ENCODE results near the gene NFIB.

Gene NFIB

GRCh38 chr9:14272927-14273528, 40.9 kb downstream of the NFIB start:
- FAIRE-seq: no peak

DNA sequence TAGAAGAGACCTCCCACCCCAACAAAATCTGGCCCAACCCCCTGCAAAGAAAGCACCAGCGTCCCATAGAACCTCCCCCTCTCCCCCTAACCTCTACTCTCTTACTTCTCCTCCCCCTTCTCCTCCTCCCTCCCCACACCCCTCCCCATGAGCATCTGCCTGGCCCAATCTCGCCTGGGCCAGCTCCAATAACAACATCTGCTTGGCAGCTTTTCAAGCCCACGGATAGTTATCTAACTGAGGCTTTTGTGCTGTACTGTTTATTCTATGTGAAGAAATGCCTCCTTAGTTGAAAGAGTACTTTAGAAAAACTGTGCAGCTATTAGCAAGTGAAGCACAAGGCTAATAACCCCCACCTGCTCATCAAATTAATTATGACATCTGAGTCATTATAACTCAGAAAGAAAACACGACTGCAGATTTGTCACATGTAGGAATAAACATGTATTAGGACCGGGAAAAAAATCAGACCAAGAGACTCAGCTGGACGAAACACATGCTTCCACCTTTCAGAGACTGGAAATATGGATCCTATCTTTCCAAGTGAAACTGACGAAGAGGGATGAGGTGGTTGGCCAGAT, 42.8 kb downstream of the NFIB start:
- FAIRE-seq: no peak

DNA sequence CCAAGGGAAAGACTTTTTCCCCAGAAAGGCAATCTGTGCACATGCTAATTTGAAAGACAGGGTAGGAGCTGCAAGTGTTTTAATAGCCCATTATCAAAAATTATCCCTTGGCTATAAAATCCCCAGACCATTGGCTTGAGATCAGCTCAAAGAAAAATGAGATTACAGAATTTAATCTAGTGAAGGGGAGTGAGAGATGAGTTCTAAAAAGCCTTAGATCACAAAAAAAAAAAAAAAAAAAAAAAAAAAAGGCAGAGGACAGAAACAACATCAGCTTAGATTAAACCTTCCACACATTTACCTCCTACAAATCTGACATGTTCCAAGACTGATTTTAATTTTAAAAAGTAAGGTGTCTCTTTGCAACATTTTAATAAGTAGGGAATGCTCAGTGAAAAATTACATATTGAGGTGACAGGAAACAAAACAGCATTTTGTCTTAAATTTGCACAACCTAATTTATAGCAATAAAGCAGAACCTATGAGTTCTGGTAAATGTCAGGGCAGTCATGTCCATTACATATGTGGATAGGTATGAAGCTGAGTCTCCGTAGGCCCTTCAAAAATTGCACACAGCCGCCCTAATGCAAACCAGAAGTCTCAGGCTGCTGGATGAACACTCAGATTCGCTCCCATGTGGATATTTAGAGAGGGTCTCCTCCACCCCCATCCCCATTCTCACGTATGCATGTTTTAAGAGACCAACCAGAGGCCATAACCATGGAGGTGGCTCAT, 43.4 kb downstream of the NFIB start:
- FAIRE-seq: no peak

GRCh38 chr9:14269916-14270315, 44.0 kb downstream of the NFIB start:
- no peak for FAIRE-seq

DNA sequence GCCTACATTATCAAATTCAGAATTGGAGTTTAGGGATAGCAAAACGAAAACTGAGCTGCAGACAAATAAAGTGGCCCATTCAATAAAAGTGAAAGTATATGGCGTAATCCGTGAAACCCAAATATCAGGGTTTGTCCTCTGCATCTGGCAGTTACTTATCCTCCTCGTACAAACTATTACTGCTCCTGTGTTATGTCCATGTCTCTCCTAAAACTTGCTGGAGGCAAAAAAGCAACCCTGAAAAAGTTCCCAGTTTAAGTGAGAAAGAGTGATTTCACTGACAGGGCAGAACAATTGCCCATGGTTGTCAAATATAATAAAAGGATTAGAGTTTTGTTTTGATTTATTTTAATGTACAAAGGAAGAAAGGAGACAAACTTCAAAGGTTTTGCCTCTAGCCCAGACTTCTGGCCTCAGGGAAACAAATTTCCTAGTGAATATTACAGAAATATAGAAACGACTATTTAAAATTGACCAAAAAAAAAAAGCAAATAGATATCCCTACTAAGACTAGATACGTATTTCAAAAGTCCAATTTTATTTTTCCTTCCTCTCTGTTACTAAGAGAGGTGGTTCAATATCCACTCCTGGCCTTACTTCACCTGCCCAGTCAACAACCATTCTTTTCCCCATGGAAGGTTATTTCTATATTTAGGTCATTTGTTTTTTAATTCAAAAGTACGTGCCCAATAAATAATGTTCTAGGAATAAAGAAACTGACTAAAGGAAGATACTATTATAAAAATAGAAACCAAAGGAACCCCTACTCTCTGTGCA, 50.0 kb downstream of the NFIB start:
- no peak for FAIRE-seq

DNA sequence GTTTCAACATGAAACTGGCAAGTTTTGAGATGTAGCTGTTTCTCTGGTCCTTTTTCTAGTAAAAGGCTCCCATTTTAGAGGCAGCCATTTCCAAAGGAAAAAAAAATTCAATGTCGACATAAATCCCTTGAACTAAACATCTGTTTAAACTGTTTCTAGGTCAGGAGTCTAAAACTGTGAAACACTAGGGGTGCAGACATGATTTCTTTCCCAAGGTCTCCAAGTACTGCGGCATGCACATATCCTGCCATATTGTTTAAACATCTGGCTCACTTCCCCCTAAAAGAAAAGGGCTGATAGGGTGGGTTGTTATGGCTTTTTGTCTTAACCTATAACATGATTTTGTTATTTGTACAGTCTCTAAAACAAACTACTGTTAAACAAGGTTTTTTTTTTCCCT, 51.1 kb downstream of the NFIB start:
- no peak for FAIRE-seq

- FAIRE-seq: no peak
Observed at GRCh38 chr9:14261616-14262015, 52.3 kb downstream of the NFIB start.

DNA sequence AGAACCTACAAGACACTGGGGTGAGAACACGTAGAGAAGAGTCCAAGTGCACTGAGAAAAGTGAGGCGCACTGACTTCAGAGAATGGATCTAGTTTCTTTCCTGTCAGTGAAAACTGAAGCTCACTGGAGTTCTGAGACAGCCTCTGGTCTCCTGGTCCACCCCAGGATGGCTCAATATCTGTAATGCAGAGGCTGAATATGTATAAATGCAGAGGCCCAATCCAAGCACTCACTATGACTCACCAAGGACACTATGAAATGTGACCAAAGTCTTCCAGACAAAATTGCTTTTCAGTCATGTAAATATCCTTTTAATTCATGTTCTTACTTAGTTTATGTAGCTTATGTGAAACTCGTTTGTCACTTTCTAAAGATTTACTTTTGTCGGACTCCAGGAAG, 53.8 kb downstream of the NFIB start:
- FAIRE-seq: no peak

DNA sequence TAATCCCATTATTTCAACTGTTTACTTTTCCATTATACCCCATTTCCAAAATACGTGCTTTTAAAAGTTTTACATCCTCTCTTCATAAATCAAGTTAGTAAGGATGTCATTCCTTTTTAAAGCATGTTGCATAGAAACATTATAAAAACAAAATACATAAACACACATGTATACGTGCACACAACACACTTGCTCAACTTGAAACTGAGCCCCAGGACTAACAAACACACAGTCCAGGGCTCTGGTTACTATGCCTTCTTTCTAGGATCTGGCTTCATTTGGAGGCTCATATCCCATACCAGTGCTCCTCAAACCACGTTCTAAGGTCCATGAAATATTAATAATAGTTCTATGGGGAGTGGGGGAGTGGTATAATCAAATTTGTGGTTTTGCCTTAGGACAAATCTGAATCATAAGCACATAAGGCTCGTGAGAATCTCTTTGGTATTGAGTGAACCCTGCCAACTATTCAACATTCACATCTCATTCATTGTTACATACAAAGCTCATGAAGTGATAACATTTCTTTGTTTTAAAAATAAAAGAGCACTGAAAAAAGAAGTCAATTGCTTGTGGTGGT, 55.2 kb downstream of the NFIB start:
- FAIRE-seq: no peak

DNA sequence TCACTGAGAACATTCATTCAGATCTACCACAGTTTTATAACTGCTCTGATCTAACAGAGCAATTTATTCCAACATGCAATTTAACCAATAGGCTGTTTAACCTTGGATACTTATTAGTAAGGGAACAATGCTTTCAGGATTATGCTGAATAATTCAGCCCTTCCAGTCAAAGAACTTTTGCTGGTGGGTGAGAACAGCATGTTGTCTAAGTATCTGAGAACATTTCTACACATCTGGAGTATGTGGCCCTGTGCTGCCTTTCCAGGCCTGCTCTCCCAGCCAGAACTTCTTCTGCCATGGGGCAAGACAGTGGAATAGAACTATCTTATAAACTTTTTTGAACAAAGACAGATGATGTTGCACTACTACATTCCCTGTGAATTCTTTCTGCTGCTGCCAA, 55.8 kb downstream of the NFIB start:
- no peak for FAIRE-seq

DNA sequence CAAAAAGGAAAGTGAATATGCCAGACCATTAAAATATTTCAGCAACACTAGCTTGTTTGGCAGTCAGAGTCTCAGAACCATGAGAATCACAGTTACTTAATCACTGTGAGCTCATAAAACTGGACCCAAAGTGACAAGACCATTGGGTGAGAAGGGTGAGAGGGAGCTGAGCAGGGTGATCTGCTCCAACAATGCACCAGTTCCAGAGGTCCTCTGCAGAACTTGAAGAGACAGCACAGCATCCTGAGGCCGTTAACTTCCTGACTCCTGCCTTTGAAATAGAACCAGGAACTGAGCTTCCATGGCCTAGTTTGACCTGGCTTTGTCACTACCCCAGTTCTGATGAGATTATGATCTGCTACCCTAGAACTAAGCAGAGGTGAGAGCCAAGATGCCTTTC, 57.4 kb downstream of the NFIB start:
- no peak for FAIRE-seq

DNA sequence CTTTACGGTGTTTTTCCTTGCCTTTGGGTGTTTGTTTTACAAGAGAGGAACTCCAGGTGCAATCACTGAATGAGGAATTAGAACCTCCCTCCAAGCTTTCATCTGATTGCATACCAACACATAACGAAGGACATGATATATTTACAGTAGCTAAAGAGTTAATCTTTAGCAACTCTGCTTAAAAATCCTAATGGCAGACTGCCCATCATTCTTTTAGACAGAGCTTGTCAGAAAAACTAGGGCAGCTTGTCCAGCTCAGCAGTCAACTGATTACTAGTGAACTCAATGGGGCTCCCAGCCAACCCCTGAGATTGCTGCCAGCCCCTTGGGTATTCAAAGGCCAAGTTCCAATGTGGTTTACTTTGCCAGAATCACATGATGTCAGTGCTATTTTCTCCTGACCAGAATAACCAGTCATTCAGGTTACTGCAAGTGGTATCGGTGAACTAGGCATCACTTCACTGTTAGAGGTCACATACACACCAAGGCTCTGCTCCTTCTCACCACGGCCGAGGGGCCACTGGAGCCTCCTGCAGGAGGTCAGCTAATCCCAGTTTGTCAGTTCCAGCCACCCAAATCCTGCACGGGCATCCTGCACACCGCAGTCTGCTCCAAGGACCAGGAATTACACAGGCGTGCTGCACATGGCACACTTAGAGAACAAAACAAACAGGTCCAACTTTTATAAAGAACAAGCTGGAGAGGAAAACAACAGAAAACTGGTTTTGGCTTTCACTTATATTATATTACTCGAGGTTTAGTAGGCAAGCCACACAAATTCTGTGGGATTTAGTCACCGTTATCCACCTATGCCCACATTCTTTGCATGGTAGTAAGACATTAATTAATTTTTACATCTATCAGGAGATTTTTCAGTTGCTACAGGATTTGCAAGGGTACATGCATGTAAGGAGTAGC, 62.5 kb downstream of the NFIB start:
- no peak for FAIRE-seq

- FAIRE-seq: no peak
Observed at GRCh38 chr9:14250794-14251153, 63.2 kb downstream of the NFIB start.

DNA sequence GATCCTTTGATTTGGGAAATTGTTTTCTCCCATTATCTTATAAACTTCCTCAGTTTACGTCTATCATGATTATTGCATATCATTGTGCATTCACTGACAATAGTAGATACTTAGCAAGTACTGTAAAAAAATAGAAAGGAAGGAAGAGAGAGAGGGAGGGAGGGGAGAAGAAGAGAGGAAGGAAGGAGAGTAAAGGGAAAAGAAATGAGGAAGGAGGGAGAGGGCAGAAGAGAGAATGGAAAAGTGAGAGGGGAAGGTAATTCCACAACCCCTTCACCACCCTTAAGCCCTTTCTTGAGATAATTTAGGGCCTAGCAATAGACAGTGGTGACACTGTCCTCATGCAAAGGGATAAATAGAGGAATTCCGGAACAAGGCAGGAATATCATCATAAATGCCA, 64.4 kb downstream of the NFIB start:
- FAIRE-seq: no peak

- FAIRE-seq: no peak
Observed at GRCh38 chr9:14248149-14248548, 65.8 kb downstream of the NFIB start.

DNA sequence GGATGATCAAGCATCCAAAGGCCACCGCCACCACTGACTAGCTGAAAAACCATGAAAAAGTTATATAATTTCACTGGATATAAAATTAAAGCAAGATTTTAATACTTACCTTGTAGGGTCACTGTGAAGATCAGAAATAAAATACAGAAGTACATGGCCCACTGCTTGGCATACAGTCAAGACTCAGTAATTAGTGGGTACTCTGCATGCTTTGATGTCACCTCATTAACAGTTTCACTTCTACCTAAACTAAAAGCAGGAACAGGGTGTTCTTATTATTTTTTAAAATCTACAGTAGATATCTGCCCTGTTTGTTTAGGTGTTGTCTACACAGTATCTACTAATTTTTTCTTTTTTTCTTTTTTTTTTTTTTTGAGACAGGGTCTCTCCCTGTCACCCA, 66.4 kb downstream of the NFIB start:
- FAIRE-seq: no peak

GRCh38 chr9:14246951-14247350, 67.0 kb downstream of the NFIB start:
- FAIRE-seq: no peak

DNA sequence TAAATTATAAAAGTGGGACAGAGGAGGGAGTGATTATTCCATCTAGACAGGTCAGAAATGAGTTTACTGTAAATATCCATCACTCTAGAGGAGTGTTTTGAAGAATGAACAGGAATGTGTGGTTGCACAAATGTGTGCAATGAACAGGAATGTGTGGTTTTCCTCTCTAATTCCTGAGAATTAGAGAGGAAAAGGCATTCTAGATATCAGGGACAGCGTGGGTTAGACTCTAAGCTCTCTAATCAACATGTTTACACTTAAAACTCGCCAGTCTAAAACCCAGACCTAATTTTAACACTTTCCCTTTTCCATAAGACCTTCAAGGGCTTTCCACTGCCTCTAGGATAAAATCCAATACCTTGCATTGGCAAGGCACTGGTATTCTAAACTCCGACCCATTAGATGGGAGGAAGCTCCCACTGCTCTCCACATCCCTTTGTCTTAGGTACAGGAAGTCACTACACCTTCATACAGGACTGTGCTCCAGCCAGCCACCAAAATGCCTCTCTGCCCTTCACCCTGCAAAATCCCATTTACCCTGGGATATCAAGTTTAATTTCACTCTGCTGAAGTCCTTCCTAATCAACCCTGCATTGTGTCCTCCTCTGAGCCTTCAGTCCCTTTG, 67.9 kb downstream of the NFIB start:
- no peak for FAIRE-seq

- no peak for FAIRE-seq
Observed at GRCh38 chr9:14243514-14244042, 70.4 kb downstream of the NFIB start.

- no peak for FAIRE-seq
Observed at GRCh38 chr9:14242150-14242805, 71.7 kb downstream of the NFIB start.

DNA sequence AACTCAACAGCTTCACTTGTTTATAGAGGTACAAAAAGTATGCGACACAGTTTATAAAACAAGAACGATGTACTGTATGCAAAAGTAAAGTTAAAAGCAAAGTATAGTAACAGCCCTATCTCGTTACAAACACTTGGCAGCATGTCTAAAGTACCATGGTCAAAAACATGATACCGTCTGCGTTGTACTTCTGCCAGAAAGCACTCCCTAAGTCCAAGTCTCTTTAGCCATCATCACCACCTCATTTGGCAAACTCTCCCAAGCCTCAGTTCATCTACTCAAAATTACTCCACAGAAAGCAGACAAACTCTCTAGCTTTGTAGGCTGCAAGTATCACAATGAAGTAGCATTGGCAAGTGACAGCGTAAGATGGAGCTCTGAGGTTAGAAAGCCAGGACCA, 73.4 kb downstream of the NFIB start:
- no peak for FAIRE-seq

All from G401.6 (cell line).